Heart left ventricle (tissue), 13 donors: ENCODE measurements around the gene PARP3.

ENCODE experiments used
- CTCF ChIP-seq, 12 donors: fragments of 200-600 bp; sonication (generic) in 4 of 12; IDR thresholded peaks; one replicate each; pipeline versions ENCODE4 v1.5.0 to v1.8.0; 2018 to 2022; ENCODE audit warnings: antibody characterized with exemption in 12 of 12, mild to moderate bottlenecking in 5 of 12
- POLR2A ChIP-seq, 2 donors: fragments of 450-650 bp; IDR thresholded peaks; one replicate each; pipeline ENCODE4 v1.6.1; 2017; ENCODE audit warnings: antibody characterized with exemption in 2 of 2, mild to moderate bottlenecking in 2 of 2, moderate library complexity in 2 of 2
- donor health status: ischemic (EF 13 %, LVEDD 7.1; RV severe dilation, severe dysfunction).
- donor health status: DM: no; HTN: yes; CAD: no.
- donor health status: DM: no; HTN: no; CAD: no.
- donor health status: ischemic (EF 25% LVEDD 6.9; RV normal size, moderate dysfunction).
- donor health status: ischemic (EF 25% LVEDD 5.7; RV mildly dilated, moderate dysfunction).
- donor health status: ischemic (EF 35%, LVEDD 5.7; RV mildly dilated, moderate dysfunction).
- donor health status: nonischemic (EF 11% LVEDD 7.7; RV severe dilation, severe dysfunction).
- donor health status: DM: yes; HTN: yes; CAD: no.
- donor health status: PGD.
- donor health status: ischemic (EF 29% LVEDD 5.4; RV normal size, mild dysfunction).
- donor health status: nonischemic (EF 23%, LVEDD 6.1; RV moderate dilation, normal function).

- TF ChIP-seq POLR2A (IDR thresholded peaks at IDR 0.05) (no peak), CTCF (IDR thresholded peaks at IDR 0.05) (no peak)
These were observed 27.7 kb downstream of the PARP3 start for GRCh38 chr3:51969841-51970240.
